Measurements from ENCODE around the gene SMG7. TPM values are rescaled to one million over a fixed set of nuclear protein-coding genes. Genes with fewer than 3 reads are reported as not detected.

The SMG7 gene
- total RNA-seq, 2 experiments from 2014 or later: 74.8 to 76.8 TPM

- H3K4me1 Mint-ChIP-seq: no peaks in the 10 kb centered on the region
- no peak for DNase-seq
- peaks cover 49% of the 10 kb centered on the region for H3K36me3 Mint-ChIP-seq (ENCODE audit: low read depth)
- H3K9me3 Mint-ChIP-seq: no peaks in the 10 kb centered on the region
- POLR2A ChIA-PET: no interaction called here
- no peak overlapping the region for H3K4me3 Mint-ChIP-seq
- CTCF ChIA-PET: no interaction called here
- no peaks in the 10 kb centered on the region for H3K27me3 Mint-ChIP-seq
- no peak overlapping the region for H3K27ac Mint-ChIP-seq
Measured at GRCh38 chr1:183559061-183559460, 86.8 kb downstream of the SMG7 start.

- ChIA-PET CTCF (interaction anchor here (1.6 kb wide), 1 partner anchor 55 kb away, joined by 3 read pairs; no protein-coding TSS in a partner anchor), POLR2A (interaction anchor here (1.0 to 1.4 kb wide), 2 partner anchors 17 to 27 kb away, joined by 3 to 4 read pairs; partner anchors contain the start of gene NCF2)
- Mint-ChIP-seq H3K27ac (no peak overlapping the region), H3K36me3 (ENCODE audit: low read depth) (peaks cover 31% of the 10 kb centered on the region), H3K4me1 (peaks cover 5% of the 10 kb centered on the region), H3K9me3 (no peaks in the 10 kb centered on the region), H3K4me3 (no peak overlapping the region), H3K27me3 (no peaks in the 10 kb centered on the region)
- DNase-seq: no peak
Measured at GRCh38 chr1:183562701-183563100, 90.4 kb downstream of the SMG7 start.

DNA sequence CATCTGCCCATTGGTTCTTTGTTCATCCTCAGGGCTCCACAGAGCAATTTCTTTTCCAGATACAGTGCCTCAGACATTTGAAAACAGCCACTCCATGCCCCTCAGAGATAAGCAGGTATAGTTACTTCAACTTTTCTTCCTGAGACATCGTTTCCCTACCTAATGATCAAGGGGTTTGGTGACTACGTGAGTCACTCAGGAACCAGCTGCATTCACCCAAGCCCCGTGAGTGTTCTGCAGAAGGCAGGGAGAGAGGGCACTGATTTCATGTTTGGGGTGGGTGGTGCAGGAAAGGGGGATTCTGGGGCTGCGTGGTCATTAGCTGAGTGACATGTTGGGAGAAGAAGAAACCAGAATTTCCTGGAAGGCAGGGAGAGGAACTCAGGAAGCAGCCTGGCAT is 93.0 kb downstream of the SMG7 start:
- Mint-ChIP-seq H3K9me3 (no peaks in the 10 kb centered on the region), H3K27me3 (no peaks in the 10 kb centered on the region), H3K36me3 (ENCODE audit: low read depth) (peaks cover 30% of the 10 kb centered on the region), H3K4me3 (no peak overlapping the region), H3K4me1 (peaks cover 12% of the 10 kb centered on the region), H3K27ac (no peak overlapping the region)
- ChIA-PET POLR2A (interaction anchor here (1.1 to 1.3 kb wide), 2 partner anchors 12 to 15 kb away, joined by 3 to 6 read pairs; no protein-coding TSS in a partner anchor), CTCF (interaction anchor here (0.6 to 1.4 kb wide), 2 partner anchors 71 to 120 kb away, joined by 3 read pairs; no protein-coding TSS in a partner anchor)
- no peak for DNase-seq

- DNase-seq: no peak
- CTCF ChIA-PET: interaction anchor here (1.4 kb wide), 1 partner anchor 119 kb away, joined by 3 read pairs; no protein-coding TSS in a partner anchor
Measured at GRCh38 chr1:183566026-183566425, 93.7 kb downstream of the SMG7 start.

DNA sequence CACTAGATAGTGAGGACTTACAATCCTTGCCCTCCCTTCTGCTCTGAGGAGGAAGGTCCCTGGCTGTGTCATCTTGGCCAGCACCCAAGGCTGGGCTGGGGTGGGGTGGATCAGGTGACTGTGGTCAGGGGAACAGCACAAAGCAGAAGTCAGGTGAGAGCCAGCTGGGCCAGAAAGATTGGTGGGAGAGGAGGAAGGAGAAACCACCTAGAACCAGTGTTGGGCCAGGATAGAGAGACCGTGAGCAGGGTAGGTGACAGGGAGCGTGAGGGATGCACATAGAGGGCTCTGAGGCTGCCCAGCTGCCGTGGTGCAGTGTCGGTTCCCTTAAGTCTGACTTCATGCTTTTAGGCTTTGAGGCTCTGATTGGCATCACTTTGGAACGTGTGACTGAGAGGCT is 95.3 kb downstream of the SMG7 start:
- ChIA-PET POLR2A (no interaction called here), CTCF (no interaction called here)
- peaks cover 12% of the 10 kb centered on the region for H3K4me1 Mint-ChIP-seq
- H3K27ac Mint-ChIP-seq: no peak overlapping the region
- DNase-seq: no peak
- H3K9me3 Mint-ChIP-seq: no peaks in the 10 kb centered on the region
- H3K36me3 Mint-ChIP-seq (ENCODE audit: low read depth): peaks cover 27% of the 10 kb centered on the region
- H3K27me3 Mint-ChIP-seq: no peaks in the 10 kb centered on the region
- H3K4me3 Mint-ChIP-seq: no peak overlapping the region

More at GRCh38 chr1:183566026-183566425, 93.7 kb downstream of the SMG7 start:
- H3K9me3 Mint-ChIP-seq: no peaks in the 10 kb centered on the region
- peaks cover 12% of the 10 kb centered on the region for H3K4me1 Mint-ChIP-seq
- POLR2A ChIA-PET: interaction anchor here (1.1 to 1.3 kb wide), 2 partner anchors 11 to 14 kb away, joined by 3 to 6 read pairs; no protein-coding TSS in a partner anchor
- no peak overlapping the region for H3K4me3 Mint-ChIP-seq
- H3K27ac Mint-ChIP-seq: no peak overlapping the region
- no peaks in the 10 kb centered on the region for H3K27me3 Mint-ChIP-seq
- H3K36me3 Mint-ChIP-seq (ENCODE audit: low read depth): peaks cover 24% of the 10 kb centered on the region

GRCh38 chr1:183568176-183569021 is 96.1 kb downstream of the SMG7 start:
- Mint-ChIP-seq H3K36me3 (ENCODE audit: low read depth) (peaks cover 31% of the 10 kb centered on the region), H3K9me3 (no peaks in the 10 kb centered on the region), H3K4me3 (no peak overlapping the region), H3K4me1 (peaks cover 12% of the 10 kb centered on the region), H3K27me3 (no peaks in the 10 kb centered on the region), H3K27ac (no peak overlapping the region)
- DNase-seq: no peak
- ChIA-PET POLR2A (interaction anchor here (2.1 kb wide), 1 partner anchor 11 kb away, joined by 6 read pairs; no protein-coding TSS in a partner anchor), CTCF (interaction anchor here (1.5 kb wide), 1 partner anchor 11 kb away, joined by 3 read pairs; no protein-coding TSS in a partner anchor)

GRCh38 chr1:183569141-183569540 is 96.8 kb downstream of the SMG7 start:
- Mint-ChIP-seq H3K9me3 (no peaks in the 10 kb centered on the region), H3K27ac (no peak overlapping the region), H3K36me3 (ENCODE audit: low read depth) (peaks cover 31% of the 10 kb centered on the region), H3K4me3 (no peak overlapping the region), H3K27me3 (no peaks in the 10 kb centered on the region), H3K4me1 (peaks cover 12% of the 10 kb centered on the region)
- POLR2A ChIA-PET: interaction anchor here (2.1 kb wide), 1 partner anchor 10 kb away, joined by 6 read pairs; no protein-coding TSS in a partner anchor
- DNase-seq: no peak
- CTCF ChIA-PET: interaction anchor here (1.5 kb wide), 1 partner anchor 11 kb away, joined by 3 read pairs; no protein-coding TSS in a partner anchor

GRCh38 chr1:183569801-183570200 is 97.5 kb downstream of the SMG7 start:
- CTCF ChIA-PET: interaction anchor here (1.5 kb wide), 1 partner anchor 10 kb away, joined by 3 read pairs; no protein-coding TSS in a partner anchor
- Mint-ChIP-seq H3K4me1 (peaks cover 12% of the 10 kb centered on the region), H3K27ac (no peak overlapping the region), H3K9me3 (no peaks in the 10 kb centered on the region), H3K27me3 (no peaks in the 10 kb centered on the region), H3K36me3 (ENCODE audit: low read depth) (peaks cover 31% of the 10 kb centered on the region), H3K4me3 (no peak overlapping the region)
- POLR2A ChIA-PET: interaction anchor here (2.1 kb wide), 1 partner anchor 9 kb away, joined by 6 read pairs; no protein-coding TSS in a partner anchor
- no peak for DNase-seq

DNA sequence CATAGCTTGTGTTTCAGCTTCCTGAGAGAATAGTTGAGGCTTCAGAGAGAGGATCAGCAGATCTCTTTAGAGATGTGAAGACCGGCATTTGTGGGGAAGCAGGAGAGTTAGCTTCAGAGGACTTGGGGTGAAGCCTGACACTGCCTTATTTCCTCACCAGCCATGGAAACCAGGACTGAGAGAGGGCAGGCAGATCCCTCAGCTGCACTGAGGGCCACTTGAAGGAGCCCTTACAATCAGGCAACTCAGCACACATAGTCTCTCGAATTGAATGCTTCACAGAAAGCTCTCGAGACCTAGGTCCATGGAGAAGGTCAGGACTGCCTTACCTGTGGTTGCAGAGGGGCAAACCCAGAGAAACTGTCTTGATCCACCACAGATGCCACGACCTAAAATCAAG is 98.2 kb downstream of the SMG7 start:
- ChIA-PET CTCF (interaction anchor here (1.5 kb wide), 1 partner anchor 9 kb away, joined by 3 read pairs; no protein-coding TSS in a partner anchor), POLR2A (interaction anchor here (0.7 kb wide), 1 partner anchor 28 kb away, joined by 3 read pairs; no protein-coding TSS in a partner anchor)
- H3K36me3 Mint-ChIP-seq (ENCODE audit: low read depth): peaks cover 27% of the 10 kb centered on the region
- H3K27ac Mint-ChIP-seq: no peak overlapping the region
- no peak for DNase-seq
- H3K27me3 Mint-ChIP-seq: no peaks in the 10 kb centered on the region
- H3K4me3 Mint-ChIP-seq: no peak overlapping the region
- no peaks in the 10 kb centered on the region for H3K9me3 Mint-ChIP-seq
- H3K4me1 Mint-ChIP-seq: peaks cover 12% of the 10 kb centered on the region

DNA sequence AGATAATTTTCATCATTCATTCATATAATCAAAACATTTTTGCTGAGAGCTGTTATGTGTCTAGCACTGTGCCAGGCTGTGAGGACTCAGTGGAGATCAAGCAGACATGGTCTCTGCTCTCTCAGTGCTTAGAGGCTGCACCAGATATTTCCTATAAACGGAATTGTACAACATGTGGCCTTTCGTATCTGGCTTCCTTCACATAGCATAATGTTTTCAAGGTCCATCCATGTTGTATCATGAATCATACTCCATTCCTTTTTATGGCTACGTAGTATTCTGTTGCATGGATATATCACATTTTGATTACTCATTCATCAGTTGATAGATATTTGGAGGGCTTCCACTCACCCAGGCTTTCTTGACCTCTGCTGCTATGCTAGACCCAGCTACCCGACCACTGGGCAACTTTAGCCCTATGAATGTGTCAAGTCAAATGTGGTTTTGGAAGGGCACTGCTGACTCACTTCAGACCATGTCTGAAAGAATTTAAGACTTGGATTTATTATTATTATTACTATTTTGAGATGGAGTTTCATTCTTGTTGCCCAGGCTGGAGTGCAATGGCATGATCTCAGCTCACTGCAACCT is 99.5 kb downstream of the SMG7 start:
- CTCF ChIA-PET: no interaction called here
- POLR2A ChIA-PET: no interaction called here
- peaks cover 12% of the 10 kb centered on the region for H3K4me1 Mint-ChIP-seq
- H3K36me3 Mint-ChIP-seq (ENCODE audit: low read depth): peaks cover 28% of the 10 kb centered on the region
- H3K27ac Mint-ChIP-seq: no peak overlapping the region
- DNase-seq: no peak
- H3K4me3 Mint-ChIP-seq: no peak overlapping the region
- no peaks in the 10 kb centered on the region for H3K9me3 Mint-ChIP-seq
- H3K27me3 Mint-ChIP-seq: no peaks in the 10 kb centered on the region

DNA sequence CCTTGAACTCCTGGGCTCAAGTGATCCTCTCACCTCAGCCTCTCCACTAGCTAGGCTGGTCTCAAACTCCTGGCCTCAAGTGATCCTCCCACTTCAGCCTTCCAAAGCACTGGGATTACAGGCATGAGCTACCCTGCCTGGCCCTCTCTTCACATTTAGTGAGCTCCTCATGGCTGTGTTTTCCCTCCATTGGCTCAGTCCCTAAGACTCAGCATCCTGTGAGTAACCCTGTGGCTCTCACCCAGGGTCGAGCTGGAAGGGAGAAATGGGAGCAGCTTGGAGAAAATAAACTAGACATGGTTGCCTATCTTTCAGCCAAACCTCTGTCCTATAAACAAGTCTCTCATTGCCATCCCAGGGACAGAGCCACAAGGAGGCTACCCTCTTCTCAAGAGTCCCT is 100.4 kb downstream of the SMG7 start:
- no peaks in the 10 kb centered on the region for H3K27me3 Mint-ChIP-seq
- no peak overlapping the region for H3K27ac Mint-ChIP-seq
- H3K4me1 Mint-ChIP-seq: peaks cover 7% of the 10 kb centered on the region
- H3K9me3 Mint-ChIP-seq: no peaks in the 10 kb centered on the region
- no peak for DNase-seq
- no peak overlapping the region for H3K4me3 Mint-ChIP-seq
- H3K36me3 Mint-ChIP-seq (ENCODE audit: low read depth): peaks cover 25% of the 10 kb centered on the region
- POLR2A ChIA-PET: interaction anchor here (1.1 kb wide), 1 partner anchor 9 kb away, joined by 3 read pairs; no protein-coding TSS in a partner anchor
- CTCF ChIA-PET: no interaction called here

GRCh38 chr1:183575606-183576005 is 103.3 kb downstream of the SMG7 start:
- DNase-seq: no peak
- H3K4me3 Mint-ChIP-seq: no peak overlapping the region
- H3K4me1 Mint-ChIP-seq: peaks cover 13% of the 10 kb centered on the region
- peaks cover 2% of the 10 kb centered on the region for H3K27me3 Mint-ChIP-seq
- CTCF ChIA-PET: no interaction called here
- POLR2A ChIA-PET: no interaction called here
- no peaks in the 10 kb centered on the region for H3K9me3 Mint-ChIP-seq
- peaks cover 16% of the 10 kb centered on the region for H3K36me3 Mint-ChIP-seq (ENCODE audit: low read depth)
- H3K27ac Mint-ChIP-seq: no peak overlapping the region

DNA sequence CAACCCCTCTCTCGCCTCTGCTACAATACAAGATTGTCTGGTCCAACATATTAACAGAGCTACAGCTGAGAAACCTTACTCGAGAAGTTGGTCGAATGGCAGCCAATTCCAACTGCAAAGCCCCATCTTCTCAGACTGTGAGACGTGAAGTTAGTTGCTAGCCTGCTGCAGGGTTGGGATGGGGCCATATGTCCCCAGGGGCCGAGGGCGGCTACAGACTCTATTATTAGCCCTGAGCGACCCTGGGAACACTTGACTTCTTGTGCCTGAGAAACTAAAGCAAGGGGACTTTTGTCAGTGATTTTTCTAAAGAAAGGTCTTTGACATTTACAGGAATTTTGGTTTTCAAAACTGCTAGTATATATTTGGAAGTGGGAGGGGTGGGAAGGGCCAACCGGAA is 104.2 kb downstream of the SMG7 start:
- peaks cover 13% of the 10 kb centered on the region for H3K36me3 Mint-ChIP-seq (ENCODE audit: low read depth)
- POLR2A ChIA-PET: interaction anchor here (0.9 to 2.6 kb wide), 2 partner anchors 11 to 13 kb away, joined by 3 to 10 read pairs; no protein-coding TSS in a partner anchor
- H3K9me3 Mint-ChIP-seq: no peaks in the 10 kb centered on the region
- H3K27me3 Mint-ChIP-seq: peaks cover 2% of the 10 kb centered on the region
- DNase-seq: no peak
- no peak overlapping the region for H3K27ac Mint-ChIP-seq
- H3K4me1 Mint-ChIP-seq: peaks cover 17% of the 10 kb centered on the region
- CTCF ChIA-PET: interaction anchor here (4.3 kb wide), 1 partner anchor 13 kb away, joined by 25 read pairs; the partner anchor contains the start of gene NCF2
- H3K4me3 Mint-ChIP-seq: no peak overlapping the region
